HL-60 (cell line): ENCODE results near the gene ADD2.

Experiments
- GABPA ChIP-seq: IDR thresholded peaks from 2 replicates; pipeline ENCODE4 v1.6.1; 2012; ENCODE audit warnings: low read depth
- POLR2AphosphoS5 ChIP-seq: IDR thresholded peaks from 2 replicates; pipeline ENCODE4 v1.6.1; 2012; ENCODE audit warnings: low read depth
- TF ChIP-seq, protein P1 (sequence below): IDR thresholded peaks from one replicate; pipeline ENCODE4 v1.5.1; 2011; ENCODE audit warnings: low read length, control low read depth, inconsistent platforms; ENCODE audit not compliant: insufficient read depth

DNA sequence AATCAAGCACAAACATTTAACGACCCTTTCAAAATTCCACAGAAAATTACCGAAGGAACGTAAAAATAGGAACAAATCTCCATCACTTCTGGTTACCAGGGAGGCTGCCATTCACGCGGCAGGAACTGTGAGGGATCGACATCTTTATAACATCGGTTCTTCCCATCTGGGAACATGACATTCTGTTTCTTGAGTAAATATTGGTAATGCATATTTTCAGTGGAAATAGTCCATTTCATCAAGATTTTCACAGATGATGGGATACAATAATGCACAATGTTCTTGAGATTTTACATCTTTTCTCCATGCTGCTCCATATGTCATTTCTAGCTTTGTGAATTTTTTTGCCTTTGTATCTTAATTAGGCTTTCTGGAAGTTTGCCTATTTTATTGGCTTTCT, 10.0 kb downstream of the ADD2 start:
- TF ChIP-seq, protein P1, sequence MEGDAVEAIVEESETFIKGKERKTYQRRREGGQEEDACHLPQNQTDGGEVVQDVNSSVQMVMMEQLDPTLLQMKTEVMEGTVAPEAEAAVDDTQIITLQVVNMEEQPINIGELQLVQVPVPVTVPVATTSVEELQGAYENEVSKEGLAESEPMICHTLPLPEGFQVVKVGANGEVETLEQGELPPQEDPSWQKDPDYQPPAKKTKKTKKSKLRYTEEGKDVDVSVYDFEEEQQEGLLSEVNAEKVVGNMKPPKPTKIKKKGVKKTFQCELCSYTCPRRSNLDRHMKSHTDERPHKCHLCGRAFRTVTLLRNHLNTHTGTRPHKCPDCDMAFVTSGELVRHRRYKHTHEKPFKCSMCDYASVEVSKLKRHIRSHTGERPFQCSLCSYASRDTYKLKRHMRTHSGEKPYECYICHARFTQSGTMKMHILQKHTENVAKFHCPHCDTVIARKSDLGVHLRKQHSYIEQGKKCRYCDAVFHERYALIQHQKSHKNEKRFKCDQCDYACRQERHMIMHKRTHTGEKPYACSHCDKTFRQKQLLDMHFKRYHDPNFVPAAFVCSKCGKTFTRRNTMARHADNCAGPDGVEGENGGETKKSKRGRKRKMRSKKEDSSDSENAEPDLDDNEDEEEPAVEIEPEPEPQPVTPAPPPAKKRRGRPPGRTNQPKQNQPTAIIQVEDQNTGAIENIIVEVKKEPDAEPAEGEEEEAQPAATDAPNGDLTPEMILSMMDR: no peak
- TF ChIP-seq POLR2AphosphoS5: no peak
- no peak for TF ChIP-seq GABPA
